CD4-positive, alpha-beta T cell treated with Interleukin-2 at 100 ng/mL for 4 hours (primary cell): ENCODE data around the gene FMR1NB.

Experiments
- DNase-seq: peaks from one replicate; pipeline ENCODE4 v3.0.0-alpha.2; 2020; ENCODE audit warnings: low spot score

Gene FMR1NB

GRCh38 chrX:147981038-147981752 lies at the start of gene FMR1NB:
Gene FMR1NB (plus strand): TSS chrX:147981337. CDS start chrX:147981403, 66 bp downstream.
- no peak for DNase-seq

- no peak for DNase-seq
These were observed 47.3 kb upstream of the FMR1NB start for GRCh38 chrX:147933815-147934214.

- DNase-seq: no peak
These were observed 45.9 kb upstream of the FMR1NB start for GRCh38 chrX:147935156-147935758.

- no peak for DNase-seq
These were observed 35.9 kb upstream of the FMR1NB start for GRCh38 chrX:147945286-147945685.

- DNase-seq: no peak
These were observed 32.6 kb upstream of the FMR1NB start for GRCh38 chrX:147948531-147948930.

GRCh38 chrX:147950352-147950751 lies 30.8 kb upstream of the FMR1NB start:
- no peak for DNase-seq

GRCh38 chrX:147953976-147954375 lies 27.2 kb upstream of the FMR1NB start:
- DNase-seq: no peak

- no peak for DNase-seq
These were observed 23.8 kb upstream of the FMR1NB start for GRCh38 chrX:147957291-147957690.

- no peak for DNase-seq
These were observed 22.8 kb upstream of the FMR1NB start for GRCh38 chrX:147958291-147958690.

GRCh38 chrX:147960722-147961121 lies 20.4 kb upstream of the FMR1NB start:
- DNase-seq: no peak

- DNase-seq: no peak
These were observed 18.7 kb upstream of the FMR1NB start for GRCh38 chrX:147962476-147962875.

GRCh38 chrX:147978931-147979330 lies 2.2 kb upstream of the FMR1NB start:
- no peak for DNase-seq

- no peak for DNase-seq
These were observed 39.2 kb downstream of the FMR1NB start for GRCh38 chrX:148020329-148020728.

- no peak for DNase-seq
These were observed 43.5 kb downstream of the FMR1NB start for GRCh38 chrX:148024425-148025148.

- no peak for DNase-seq
These were observed 54.2 kb downstream of the FMR1NB start for GRCh38 chrX:148035380-148035779.

- no peak for DNase-seq
These were observed 55.9 kb downstream of the FMR1NB start for GRCh38 chrX:148037020-148037419.

GRCh38 chrX:148043271-148043855 lies 62.2 kb downstream of the FMR1NB start:
- DNase-seq: no peak

GRCh38 chrX:148047200-148047599 lies 66.1 kb downstream of the FMR1NB start:
- no peak for DNase-seq

- DNase-seq: peak; percentile 30
These were observed 68.3 kb downstream of the FMR1NB start for GRCh38 chrX:148049441-148049840.

- no peak for DNase-seq
These were observed 70.8 kb downstream of the FMR1NB start for GRCh38 chrX:148051973-148052372.

- DNase-seq: no peak
These were observed 86.1 kb downstream of the FMR1NB start for GRCh38 chrX:148067285-148067684.

- DNase-seq: no peak
These were observed 88.8 kb downstream of the FMR1NB start for GRCh38 chrX:148069759-148070503.
